Skin epidermis (tissue), 12 donors: ENCODE measurements around the gene ZNF839.

Source experiments
- H3K27ac ChIP-seq, 21 experiments: fragments of 200-600 bp; sonication (generic) in 11 of 21; one replicate each; pipeline ENCODE4 v1.5.0; 2020; ENCODE audit warnings: mild to moderate bottlenecking in 3 of 21, inconsistent platforms in 2 of 21, moderate library complexity in 2 of 21
- H3K4me3 ChIP-seq, 7 experiments: fragments of 200-600 bp; sonication (generic) in 2 of 7; one replicate each; pipeline ENCODE4 v1.5.0; 2020; ENCODE audit warnings: inconsistent platforms in 2 of 7, mild to moderate bottlenecking in 2 of 7, moderate library complexity in 1 of 7

ZNF839 gene

GRCh38 chr14:102370305-102370809 lies 50.8 kb downstream of the ZNF839 start:
- no peak overlapping the region for H3K4me3 ChIP-seq
- H3K27ac ChIP-seq: peak overlapping the region in 3 of 21 experiments; percentile 18 to 31 (median 28)

- peak overlapping the region in 2 of 21 experiments; percentile 22 to 25 for H3K27ac ChIP-seq
Observed at GRCh38 chr14:102371361-102371760, 51.8 kb downstream of the ZNF839 start.

GRCh38 chr14:102373110-102373509 lies 53.6 kb downstream of the ZNF839 start:
- H3K27ac ChIP-seq: no peak overlapping the region
- H3K4me3 ChIP-seq: no peak overlapping the region

More at GRCh38 chr14:102371361-102371760, 51.8 kb downstream of the ZNF839 start:
- H3K4me3 ChIP-seq: no peak overlapping the region

- Histone ChIP-seq H3K27ac (no peak overlapping the region), H3K4me3 (no peak overlapping the region)
Observed at GRCh38 chr14:102374264-102374663, 54.7 kb downstream of the ZNF839 start.

- H3K27ac ChIP-seq: no peak overlapping the region
- H3K4me3 ChIP-seq: no peak overlapping the region
Observed at GRCh38 chr14:102375119-102375518, 55.6 kb downstream of the ZNF839 start.

- Histone ChIP-seq H3K4me3 (no peak overlapping the region), H3K27ac (no peak overlapping the region)
Observed at GRCh38 chr14:102377696-102378095, 58.1 kb downstream of the ZNF839 start.

- Histone ChIP-seq H3K4me3 (no peak overlapping the region), H3K27ac (no peak overlapping the region)
Observed at GRCh38 chr14:102378830-102379229, 59.3 kb downstream of the ZNF839 start.

- Histone ChIP-seq H3K27ac (no peak overlapping the region), H3K4me3 (no peak overlapping the region)
Observed at GRCh38 chr14:102387086-102387485, 67.5 kb downstream of the ZNF839 start.

- Histone ChIP-seq H3K27ac (peak overlapping the region in 5 of 21 experiments; percentile 20 to 57 (median 38)), H3K4me3 (no peak overlapping the region)
Observed at GRCh38 chr14:102389246-102389645, 69.7 kb downstream of the ZNF839 start.

GRCh38 chr14:102390064-102390855 lies 70.7 kb downstream of the ZNF839 start:
- no peak overlapping the region for H3K4me3 ChIP-seq

More at GRCh38 chr14:102390064-102390855, 70.7 kb downstream of the ZNF839 start:
- peak overlapping the region in 4 of 21 experiments; percentile 5 to 57 (median 34) for H3K27ac ChIP-seq
